UCSD-AML1 (cell line): ENCODE results near the gene MCM3AP.

ENCODE experiments used
- DNase-seq: peaks from one replicate; lab custom pipeline; 2025; ENCODE audit not compliant: unreplicated experiment; lab: John Stamatoyannopoulos, UW

Gene MCM3AP

GRCh38 chr21:46188226-46189212 is 96.9 kb downstream of the MCM3AP start:
- no peak for DNase-seq

GRCh38 chr21:46187814-46188213 is 97.6 kb downstream of the MCM3AP start:
- DNase-seq, result no peak

- DNase-seq, result no peak
Observed at GRCh38 chr21:46187261-46187660, 98.2 kb downstream of the MCM3AP start.

GRCh38 chr21:46185716-46186115 is 99.7 kb downstream of the MCM3AP start:
- DNase-seq, result no peak
